Measurements from ENCODE around the gene FAM118A. TPM values are rescaled to one million over a fixed set of nuclear protein-coding genes. Genes with fewer than 3 reads are reported as not detected.
A peak's percentile ranks its signal among the peaks of the same experiment; 100 is the strongest.

The FAM118A gene
- total RNA-seq, 2 experiments from 2014 or later: 159 to 161 TPM

- TF ChIP-seq CTCF (IDR thresholded peaks at IDR 0.05): no peak
- no peaks in the 10 kb centered on the region for H3K9me3 Mint-ChIP-seq
- H3K4me1 ChIP-seq (ENCODE audit: insufficient read depth, low read length): peaks cover 8% of the 10 kb centered on the region
- no peak overlapping the region for H3K4me3 ChIP-seq (ENCODE audit: low read length)
- DNase-seq (no peak), ATAC-seq (ENCODE audit: poor library complexity) (no peak)
- H3K4me3 Mint-ChIP-seq: no peak overlapping the region
- no peaks in the 10 kb centered on the region for H3K9me3 ChIP-seq (ENCODE audit: control insufficient read depth in 1 of 2, insufficient read depth in 1 of 2, low read length in 2 of 2)
- no peaks in the 10 kb centered on the region for H3K27me3 Mint-ChIP-seq
- intact Hi-C loops (cut with DNase I, micrococcal nuclease): loop anchor here in 1 of 2 experiments (2.0 kb wide), 1 partner anchor 55 kb away; no protein-coding TSS in a partner anchor
- POLR2A ChIA-PET: no interaction called here
- H3K27ac Mint-ChIP-seq: no peak overlapping the region
- H3K27me3 ChIP-seq (ENCODE audit: control insufficient read depth in 1 of 2, insufficient read depth in 2 of 2, low read length in 2 of 2): no peaks in the 10 kb centered on the region
- peaks cover 80% of the 10 kb centered on the region for H3K36me3 ChIP-seq (ENCODE audit: insufficient read depth, low read length)
- peaks cover 94% of the 10 kb centered on the region for H3K36me3 Mint-ChIP-seq (ENCODE audit: low read depth)
- H3K27ac ChIP-seq (ENCODE audit: low read depth in 1 of 2, low read length in 2 of 2): no peak overlapping the region
- CTCF ChIA-PET: no interaction called here
- peaks cover 34% of the 10 kb centered on the region for H3K4me1 Mint-ChIP-seq (ENCODE audit: low read depth)
Measured at GRCh38 chr22:45332001-45332400, 22.3 kb downstream of the FAM118A start.

- ChIA-PET CTCF (no interaction called here), POLR2A (interaction anchor here (0.6 kb wide), 2 partner anchors 10 to 66 kb away, joined by 3 to 4 read pairs; no protein-coding TSS in a partner anchor)
- ATAC-seq (ENCODE audit: poor library complexity) (no peak), DNase-seq (no peak)
- Histone ChIP-seq H3K4me3 (ENCODE audit: low read length) (no peak overlapping the region), H3K27ac (ENCODE audit: low read depth in 1 of 2, low read length in 2 of 2) (no peak overlapping the region), H3K4me1 (ENCODE audit: insufficient read depth, low read length) (peaks cover 8% of the 10 kb centered on the region), H3K9me3 (ENCODE audit: control insufficient read depth in 1 of 2, insufficient read depth in 1 of 2, low read length in 2 of 2) (no peaks in the 10 kb centered on the region), H3K27me3 (ENCODE audit: control insufficient read depth in 1 of 2, insufficient read depth in 2 of 2, low read length in 2 of 2) (no peaks in the 10 kb centered on the region), H3K36me3 (ENCODE audit: insufficient read depth, low read length) (peaks cover 82% of the 10 kb centered on the region)
- H3K27ac Mint-ChIP-seq: peak overlapping the region; percentile 76
- H3K4me1 Mint-ChIP-seq (ENCODE audit: low read depth): peaks cover 34% of the 10 kb centered on the region
- H3K36me3 Mint-ChIP-seq (ENCODE audit: low read depth): peaks cover 95% of the 10 kb centered on the region
- H3K4me3 Mint-ChIP-seq: no peak overlapping the region
- no peak for TF ChIP-seq CTCF (IDR thresholded peaks at IDR 0.05)
- intact Hi-C loops (cut with DNase I, micrococcal nuclease): no loop called here
- H3K9me3 Mint-ChIP-seq: no peaks in the 10 kb centered on the region
- H3K27me3 Mint-ChIP-seq: no peaks in the 10 kb centered on the region
Measured at GRCh38 chr22:45334068-45334467, 24.3 kb downstream of the FAM118A start.

GRCh38 chr22:45334528-45334927, 24.8 kb downstream of the FAM118A start:
- Mint-ChIP-seq H3K4me1 (ENCODE audit: low read depth) (peaks cover 30% of the 10 kb centered on the region), H3K27ac (peak overlapping the region; percentile 76), H3K4me3 (no peak overlapping the region), H3K36me3 (ENCODE audit: low read depth) (peaks cover 94% of the 10 kb centered on the region), H3K27me3 (no peaks in the 10 kb centered on the region), H3K9me3 (no peaks in the 10 kb centered on the region)
- H3K4me1 ChIP-seq (ENCODE audit: insufficient read depth, low read length): peaks cover 8% of the 10 kb centered on the region
- ChIA-PET CTCF (interaction anchor here (1.1 kb wide), 1 partner anchor 11 kb away, joined by 3 read pairs; no protein-coding TSS in a partner anchor), POLR2A (interaction anchor here (1.3 kb wide), 1 partner anchor 15 kb away, joined by 5 read pairs; no protein-coding TSS in a partner anchor)
- H3K4me3 ChIP-seq (ENCODE audit: low read length): no peak overlapping the region
- ATAC-seq (ENCODE audit: poor library complexity): no peak
- H3K27me3 ChIP-seq (ENCODE audit: control insufficient read depth in 1 of 2, insufficient read depth in 2 of 2, low read length in 2 of 2): no peaks in the 10 kb centered on the region
- no peaks in the 10 kb centered on the region for H3K9me3 ChIP-seq (ENCODE audit: control insufficient read depth in 1 of 2, insufficient read depth in 1 of 2, low read length in 2 of 2)
- no peak for TF ChIP-seq CTCF (IDR thresholded peaks at IDR 0.05)
- peaks cover 87% of the 10 kb centered on the region for H3K36me3 ChIP-seq (ENCODE audit: insufficient read depth, low read length)
- DNase-seq: no peak
- intact Hi-C loops (cut with DNase I, micrococcal nuclease): no loop called here
- no peak overlapping the region for H3K27ac ChIP-seq (ENCODE audit: low read depth in 1 of 2, low read length in 2 of 2)

Measured in CD4-positive, alpha-beta T cell (primary cell).